NCI-H146 (cell line): ENCODE data around the gene KCNK18.
A peak's percentile ranks its signal among the peaks of the same experiment; 100 is the strongest.
"Not testable (repeated sequence)": the region's sequence is repeated elsewhere in the genome, so short reads cannot be mapped to it uniquely, and the experiment has no call there.

Experiments
- DNase-seq: peaks from one replicate; lab custom pipeline; 2025; lab: John Stamatoyannopoulos, UW

Gene KCNK18

DNA sequence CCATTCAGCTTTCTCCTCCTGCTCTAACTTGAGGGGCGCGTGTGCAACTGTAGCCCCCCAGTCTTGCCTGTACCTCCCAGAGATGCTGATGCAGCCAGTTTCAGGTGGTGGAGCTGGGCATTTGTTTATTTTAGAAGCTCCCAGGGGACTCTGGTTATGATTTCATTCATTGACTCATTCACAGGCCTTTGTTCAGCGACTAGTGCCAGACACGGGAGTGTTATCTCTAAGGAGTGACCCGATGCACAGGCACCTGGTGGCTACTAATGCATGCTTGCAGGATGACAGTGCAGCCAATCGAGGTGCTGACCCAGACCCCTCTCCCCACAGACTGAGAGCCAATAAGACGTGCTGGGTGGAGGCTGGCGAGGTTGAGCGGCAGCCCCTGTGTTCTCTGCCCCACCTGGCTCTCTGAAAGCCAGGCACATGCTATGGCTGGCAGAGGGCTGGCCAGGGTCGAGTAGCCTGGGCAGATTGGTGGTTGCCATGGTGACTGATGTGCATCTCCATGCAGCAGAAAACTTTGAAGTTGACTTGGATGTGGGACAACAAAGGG is 23.9 kb downstream of the KCNK18 start:
- DNase-seq = peak; percentile 90

GRCh38 chr10:117222552-117222951 is 25.3 kb downstream of the KCNK18 start:
- DNase-seq = no peak

DNA sequence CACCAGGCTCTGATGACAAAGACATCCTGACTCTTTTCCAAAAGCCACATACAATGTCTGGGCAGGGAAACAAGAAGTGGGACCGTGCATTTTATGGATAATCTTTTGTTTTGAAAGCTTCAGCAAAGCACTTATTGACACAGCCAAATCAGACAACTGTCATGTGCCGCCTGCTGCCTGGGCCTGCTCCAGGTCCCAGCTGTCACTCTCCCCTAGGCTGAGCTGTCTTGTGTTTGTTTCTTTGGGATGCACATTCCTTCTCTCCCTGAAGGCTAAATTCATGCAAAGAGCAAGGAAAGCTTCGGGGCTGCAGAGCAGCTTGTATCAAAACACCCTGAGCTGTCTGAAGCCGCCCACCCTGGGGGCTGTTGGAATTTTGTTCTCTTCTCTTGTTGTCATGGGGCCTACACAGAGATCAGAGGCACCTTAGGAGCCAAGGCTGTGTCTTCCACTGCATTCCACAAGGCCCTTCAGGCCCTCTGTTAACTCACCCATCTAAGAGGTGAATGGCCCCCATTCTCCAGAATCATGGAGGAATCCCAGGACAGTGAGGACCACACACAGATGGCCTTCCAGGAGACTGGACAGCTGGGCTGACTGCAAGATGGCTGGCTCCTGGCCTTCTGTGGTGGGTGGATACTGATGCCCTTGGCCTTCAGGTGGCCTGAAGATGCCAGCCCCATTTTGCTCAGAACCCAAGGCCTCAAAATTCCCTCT is 25.8 kb downstream of the KCNK18 start:
- DNase-seq = peak; percentile 23

DNA sequence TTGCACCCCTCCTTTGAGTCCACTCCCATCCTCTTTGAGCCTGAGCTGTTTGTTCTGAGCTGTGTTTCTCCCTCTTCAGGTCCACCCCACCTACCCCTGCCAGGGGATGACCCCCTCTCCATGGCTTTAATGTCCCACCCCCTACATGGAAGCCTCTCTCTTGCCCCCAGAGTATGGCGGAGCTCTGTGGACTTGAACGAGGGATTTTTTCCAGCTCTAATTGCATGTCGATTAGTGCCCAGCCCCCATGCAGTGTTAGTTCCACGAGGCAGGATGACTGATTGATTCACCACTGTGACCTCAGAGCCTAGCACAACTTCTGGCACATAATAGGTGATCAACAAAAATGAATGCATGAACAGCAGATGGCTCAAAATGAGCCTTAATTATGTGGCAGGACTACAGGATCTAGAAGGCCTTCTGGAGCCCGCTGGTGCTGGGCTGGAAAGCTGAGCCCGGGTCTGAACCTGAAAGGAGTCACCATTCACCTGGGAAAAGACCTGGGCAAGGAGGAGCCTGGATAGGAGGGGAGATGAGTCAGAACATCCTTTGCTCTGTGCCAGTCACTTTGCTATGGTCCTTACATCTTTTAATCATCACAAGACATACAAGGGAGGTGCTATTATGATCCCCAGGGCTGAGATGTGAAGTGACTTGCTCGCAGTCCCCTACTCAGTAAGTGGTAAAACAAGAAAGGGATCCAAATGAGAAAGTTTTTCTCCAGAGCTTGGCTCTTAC is 26.6 kb downstream of the KCNK18 start:
- DNase-seq = no peak

- DNase-seq = no peak
Measured at GRCh38 chr10:117224881-117225280, 27.6 kb downstream of the KCNK18 start.

GRCh38 chr10:117226813-117227451 is 29.6 kb downstream of the KCNK18 start:
- DNase-seq = peak; percentile 84

GRCh38 chr10:117228210-117228609 is 30.9 kb downstream of the KCNK18 start:
- no peak for DNase-seq

DNA sequence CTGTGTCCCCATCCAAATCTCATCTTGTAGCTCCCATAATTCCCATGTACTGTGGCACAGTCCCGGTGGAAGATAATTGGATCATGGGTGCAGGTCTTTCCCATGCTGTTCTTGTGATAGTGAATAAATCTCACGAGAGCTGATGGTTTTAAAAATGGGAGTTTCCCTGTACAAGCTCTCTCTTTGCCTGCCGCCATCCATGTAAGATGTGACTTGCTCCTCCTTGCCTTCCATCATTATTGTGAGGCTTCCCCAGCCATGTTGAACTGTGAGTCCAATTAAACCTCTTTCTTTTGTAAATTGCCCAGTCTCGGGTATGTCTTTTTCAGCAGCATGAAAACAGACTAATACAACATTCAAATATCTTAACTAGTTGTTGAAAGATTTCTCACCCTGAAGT is 32.8 kb downstream of the KCNK18 start:
- not testable (repeated sequence) for DNase-seq

DNA sequence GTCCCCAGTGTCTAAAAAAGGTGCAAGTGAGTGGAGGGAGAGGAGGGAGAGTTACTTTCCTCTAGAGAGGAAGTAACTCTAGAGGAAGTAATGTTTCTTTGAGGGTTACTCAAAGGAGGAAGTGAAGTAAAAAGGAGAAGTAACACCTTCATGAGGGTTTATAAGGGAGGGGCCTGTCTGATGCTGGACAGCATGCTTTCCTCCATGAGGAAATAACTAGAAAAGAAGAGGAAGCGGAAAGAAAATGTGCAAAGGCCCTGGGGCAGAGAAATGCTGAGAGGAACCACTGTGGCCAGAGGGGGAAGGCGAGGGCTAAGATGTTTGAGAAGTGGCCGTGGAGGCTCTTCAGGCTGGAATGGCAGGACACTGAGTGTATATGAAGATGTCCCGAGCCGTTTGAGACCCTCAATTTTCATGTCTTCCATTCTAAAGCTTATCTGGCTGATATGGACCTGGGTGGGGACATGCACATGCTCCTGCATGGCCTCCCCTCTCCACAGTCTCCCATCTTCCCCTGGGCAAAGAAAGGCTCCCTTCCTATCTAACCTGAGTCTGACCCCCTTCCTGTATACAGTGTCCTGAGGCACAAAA is 40.2 kb downstream of the KCNK18 start:
- no peak for DNase-seq

DNA sequence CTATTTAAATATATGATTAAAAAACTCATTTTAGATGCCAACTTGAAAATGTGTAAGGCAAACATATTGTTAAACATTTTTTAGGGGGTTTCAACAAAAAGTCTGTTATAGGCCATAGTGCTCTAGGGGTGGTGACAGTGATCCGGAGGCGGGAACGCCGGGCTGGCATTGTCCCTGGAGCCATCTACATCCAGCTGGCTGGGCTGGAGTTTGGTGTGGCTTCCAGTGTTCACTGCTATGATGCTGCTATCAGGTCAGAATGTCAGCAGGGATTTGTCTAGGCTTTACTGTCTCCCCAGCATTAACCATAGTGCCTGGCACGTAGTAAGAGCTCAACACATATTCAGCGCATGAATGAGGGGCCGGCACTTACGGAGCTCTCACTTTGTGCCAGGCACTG is 41.8 kb downstream of the KCNK18 start:
- no peak for DNase-seq

GRCh38 chr10:117239721-117240620 is 42.7 kb downstream of the KCNK18 start:
- DNase-seq = peak; percentile 65

- DNase-seq = peak; percentile 61
Measured at GRCh38 chr10:117240621-117241529, 43.6 kb downstream of the KCNK18 start, which contains the start of gene SLC18A2. SLC18A2 (plus strand) TSS chr10:117241114; CDS start chr10:117241694, 580 bp downstream.

GRCh38 chr10:117241541-117242462 is 44.5 kb downstream of the KCNK18 start:
- peak; percentile 58 for DNase-seq

DNA sequence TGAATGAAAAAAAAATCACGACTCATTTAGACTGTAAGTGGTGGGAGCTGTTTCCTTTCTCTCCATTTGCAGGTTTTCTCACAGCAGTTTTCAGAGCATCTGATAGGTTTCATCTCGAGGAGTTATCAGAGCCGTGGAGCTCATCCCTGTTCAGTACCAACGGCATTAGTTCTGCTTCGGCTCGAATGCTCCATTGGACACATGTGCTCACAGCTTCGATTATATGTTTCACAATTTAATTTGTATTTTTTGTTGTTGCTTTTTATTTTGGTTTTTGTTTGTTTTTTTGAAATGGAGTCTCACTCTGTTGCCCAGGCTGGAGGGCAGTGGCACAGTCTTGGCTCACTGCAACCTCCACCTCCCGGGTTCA is 45.2 kb downstream of the KCNK18 start:
- no peak for DNase-seq

- DNase-seq = no peak
Measured at GRCh38 chr10:117246997-117247671, 49.8 kb downstream of the KCNK18 start.

DNA sequence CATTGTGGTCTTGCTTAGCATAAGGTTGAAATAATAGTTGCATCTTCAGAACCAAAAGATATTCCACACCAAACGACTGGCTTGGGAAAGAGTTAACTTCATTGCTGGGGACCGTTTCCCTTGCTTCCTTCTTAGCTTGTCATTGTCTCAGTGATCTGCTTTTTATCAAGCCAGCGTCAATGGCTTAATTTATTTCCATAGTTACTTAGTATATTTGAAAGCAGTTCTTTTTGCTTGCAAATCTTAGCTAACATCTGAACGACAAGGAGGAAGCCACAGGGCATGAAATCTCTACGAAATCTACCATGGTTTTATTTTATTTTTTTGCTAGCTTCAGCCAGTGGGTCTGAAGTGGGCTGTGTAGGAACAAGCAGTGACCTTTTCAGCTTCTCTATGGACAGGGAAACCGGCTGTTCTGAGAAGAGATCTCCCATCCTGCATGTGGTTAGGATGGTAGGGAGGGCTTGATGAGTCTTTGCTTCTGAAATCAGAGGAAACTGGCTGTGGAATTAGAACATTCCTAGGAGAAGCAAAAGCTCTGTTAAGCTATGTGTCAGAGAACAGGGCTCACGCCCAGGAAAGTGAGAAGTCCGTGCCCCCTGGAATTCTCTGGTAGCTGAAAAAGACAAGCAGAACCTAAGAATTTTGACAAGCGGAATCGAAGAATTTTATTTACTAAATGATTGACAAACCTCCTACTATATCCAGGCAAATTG is 51.6 kb downstream of the KCNK18 start:
- no peak for DNase-seq

DNA sequence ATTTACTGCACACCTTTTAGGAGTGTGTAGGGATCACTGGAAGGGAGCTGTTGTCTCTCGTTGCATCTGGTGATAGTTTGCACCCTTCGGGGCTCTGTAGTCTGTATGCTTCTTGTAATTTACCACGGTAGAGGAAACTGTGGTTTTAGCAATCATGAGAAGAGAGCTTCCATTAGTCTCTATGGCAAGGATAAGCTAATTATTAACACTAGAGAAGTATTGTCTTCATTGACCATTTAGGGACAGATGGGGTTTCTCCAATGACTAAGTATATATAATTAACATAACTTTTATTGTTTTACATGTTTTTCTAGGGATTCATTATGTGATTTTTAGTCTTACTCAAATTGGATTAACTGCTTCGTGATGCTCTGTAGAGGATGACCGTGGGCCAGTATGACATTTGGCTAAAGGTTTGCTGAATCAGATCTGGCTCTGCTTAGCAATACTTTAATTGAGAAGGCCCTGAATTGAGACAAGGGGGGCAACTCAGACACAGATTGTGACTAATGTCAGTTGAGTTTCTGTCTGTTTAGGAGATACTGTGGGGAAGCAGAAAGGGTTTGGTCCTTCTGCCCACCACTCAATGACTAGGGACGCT is 52.3 kb downstream of the KCNK18 start:
- DNase-seq = no peak
